Heart left ventricle (tissue), 16 donors: ENCODE data around the gene CAMTA1. TPM values are rescaled to one million over a fixed set of nuclear protein-coding genes. Genes with fewer than 3 reads are reported as not detected.
A peak's percentile ranks its signal among the peaks of the same experiment; 100 is the strongest.

Experiments
- ATAC-seq, 4 donors: fragments of 200-7000 bp; cut with Tn5 transposase; one replicate each; pipeline ENCODE4 v1.9.1; 2020 to 2022; ENCODE audit warnings: moderate library complexity in 4 of 4, mild to moderate bottlenecking in 3 of 4, moderate number of reproducible peaks in 1 of 4
- DNase-seq, 5 donors: peaks; one replicate each; pipeline ENCODE4 v3.0.0-alpha.2; 2020
- H3K27ac ChIP-seq, 12 donors: fragments of 200-600 bp; sonication (generic) in 4 of 12; one replicate each; pipeline versions ENCODE4 v1.5.0 to v1.8.0; 2016 to 2022; ENCODE audit warnings: mild to moderate bottlenecking in 2 of 12
- H3K27me3 ChIP-seq, 9 donors: fragments of 200-600 bp; sonication (generic) in 2 of 9; one replicate each; pipeline versions ENCODE4 v1.5.1 to v1.8.0; 2016 to 2022; ENCODE audit warnings: mild to moderate bottlenecking in 3 of 9
- H3K36me3 ChIP-seq, 9 donors: fragments of 200-600 bp; sonication (generic) in 2 of 9; one replicate each; pipeline versions ENCODE4 v1.5.0 to v1.8.0; 2018 to 2022; ENCODE audit warnings: mild to moderate bottlenecking in 2 of 9
- H3K4me1 ChIP-seq, 12 donors: fragments of 200-600 bp; sonication (generic) in 4 of 12; one replicate each; pipeline versions ENCODE4 v1.5.0 to v1.8.0; 2016 to 2022; ENCODE audit warnings: mild to moderate bottlenecking in 3 of 12
- H3K4me3 ChIP-seq, 12 donors: fragments of 200-600 bp; sonication (generic) in 4 of 12; one replicate each; pipeline versions ENCODE4 v1.5.0 to v1.8.0; 2017 to 2022; ENCODE audit warnings: mild to moderate bottlenecking in 9 of 12, moderate library complexity in 4 of 12
- H3K9me3 ChIP-seq, 12 donors: fragments of 200-600 bp; sonication (generic) in 4 of 12; one replicate each; pipeline versions ENCODE4 v1.5.0 to v1.8.0; 2016 to 2022; ENCODE audit warnings: mild to moderate bottlenecking in 1 of 12
- POLR2A ChIP-seq, 2 donors: fragments of 450-650 bp; IDR thresholded peaks; one replicate each; pipeline ENCODE4 v1.6.1; 2017; ENCODE audit warnings: antibody characterized with exemption in 2 of 2, mild to moderate bottlenecking in 2 of 2, moderate library complexity in 2 of 2
- WGBS, 4 donors: extraction: QIAGEN DNeasy Blood & Tissue Kit in 2 of 4; methylation state at CpG; one replicate each; pipeline versions ENCODE4 v1.1.5 to v1.1.7; 2013 to 2018; 5-methylcytosine and 5-hydroxymethylcytosine counted together
- intact Hi-C, 10 donors: fragments of 100-400 bp; cut with DNase I; formaldehyde crosslinking; loops; one replicate each; pipeline versions ENCODE4 v1.11.1 to v1.14.2; 2022
- polyA plus RNA-seq, 2 donors: library from polyadenylated mRNA; stranded (reverse); fragments of 200-250 nt; gene quantifications; one replicate each; pipeline ENCODE4 v1.2.3, GENCODE V29; 2013
- total RNA-seq, 9 donors: library from RNA; depleted of rRNA in 2 of 9; stranded (reverse); fragments of >200 nt in 2 of 9; fragmentation: NEBNext Ultra II Directional in 3 of 9; extraction: Animal tissue kit (Norgen Biotek cat#: 25700) in 3 of 9; gene quantifications; one replicate each; pipeline versions ENCODE4 v1.1.0 to v1.2.4, GENCODE V29; 2016 to 2023
- TF ChIP-seq, protein P1 (sequence below), 12 donors: fragments of 200-600 bp; sonication (generic) in 4 of 12; IDR thresholded peaks; one replicate each; pipeline versions ENCODE4 v1.5.0 to v1.8.0; 2018 to 2022; ENCODE audit warnings: antibody characterized with exemption in 12 of 12, mild to moderate bottlenecking in 5 of 12
- donor health status: ischemic (EF 13 %, LVEDD 7.1; RV severe dilation, severe dysfunction).
- donor health status: healthy with polysubstance abuse.
- donor health status: DM: no; HTN: yes; CAD: no.
- donor health status: DM: no; HTN: no; CAD: no.
- donor health status: ischemic (EF 25% LVEDD 6.9; RV normal size, moderate dysfunction).
- donor health status: ischemic (EF 25% LVEDD 5.7; RV mildly dilated, moderate dysfunction).
- donor health status: healthy.
- donor health status: DM: yes; HTN: yes; CAD: no.
- donor health status: ischemic (EF 35%, LVEDD 5.7; RV mildly dilated, moderate dysfunction).
- donor health status: nonischemic (EF 11% LVEDD 7.7; RV severe dilation, severe dysfunction).
- donor health status: DM: yes; HTN: yes; CAD: no.
- donor health status: PGD.
- donor health status: ischemic (EF 29% LVEDD 5.4; RV normal size, mild dysfunction).
- donor health status: nonischemic (EF 23%, LVEDD 6.1; RV moderate dilation, normal function).

Gene CAMTA1
- total and polyA plus RNA-seq, 11 donors = 114 to 303 (median 137) TPM

GRCh38 chr1:7430691-7431090 lies 645.4 kb downstream of the CAMTA1 start:
- WGBS, 4 donors = 94 to 100% (median 96%) methylated on average over 1 of the region's 1 CpG

GRCh38 chr1:7432102-7432899 lies 647.0 kb downstream of the CAMTA1 start:
- Histone ChIP-seq H3K4me1 (peaks cover 0 to 6% (median 0%) of the 10 kb centered on the region in 12 donors), H3K9me3 (no peaks in the 10 kb centered on the region), H3K36me3 (no peaks in the 10 kb centered on the region), H3K27ac (no peak overlapping the region), H3K27me3 (no peaks in the 10 kb centered on the region), H3K4me3 (no peak overlapping the region)
- TF ChIP-seq POLR2A (IDR thresholded peaks at IDR 0.05) = no peak
- TF ChIP-seq, protein P1, sequence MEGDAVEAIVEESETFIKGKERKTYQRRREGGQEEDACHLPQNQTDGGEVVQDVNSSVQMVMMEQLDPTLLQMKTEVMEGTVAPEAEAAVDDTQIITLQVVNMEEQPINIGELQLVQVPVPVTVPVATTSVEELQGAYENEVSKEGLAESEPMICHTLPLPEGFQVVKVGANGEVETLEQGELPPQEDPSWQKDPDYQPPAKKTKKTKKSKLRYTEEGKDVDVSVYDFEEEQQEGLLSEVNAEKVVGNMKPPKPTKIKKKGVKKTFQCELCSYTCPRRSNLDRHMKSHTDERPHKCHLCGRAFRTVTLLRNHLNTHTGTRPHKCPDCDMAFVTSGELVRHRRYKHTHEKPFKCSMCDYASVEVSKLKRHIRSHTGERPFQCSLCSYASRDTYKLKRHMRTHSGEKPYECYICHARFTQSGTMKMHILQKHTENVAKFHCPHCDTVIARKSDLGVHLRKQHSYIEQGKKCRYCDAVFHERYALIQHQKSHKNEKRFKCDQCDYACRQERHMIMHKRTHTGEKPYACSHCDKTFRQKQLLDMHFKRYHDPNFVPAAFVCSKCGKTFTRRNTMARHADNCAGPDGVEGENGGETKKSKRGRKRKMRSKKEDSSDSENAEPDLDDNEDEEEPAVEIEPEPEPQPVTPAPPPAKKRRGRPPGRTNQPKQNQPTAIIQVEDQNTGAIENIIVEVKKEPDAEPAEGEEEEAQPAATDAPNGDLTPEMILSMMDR (IDR thresholded peaks at IDR 0.05) = no peak
- WGBS, 4 donors = 87 to 94% (median 92%) methylated on average over 13 to 15 of the region's 15 CpGs
- intact Hi-C loops = no loop called here
- no peak for ATAC-seq
- peak in 2 of 5 donors; percentile 11 to 22 for DNase-seq

More at GRCh38 chr1:7430691-7431090, 645.4 kb downstream of the CAMTA1 start:
- H3K27ac ChIP-seq = no peak overlapping the region
- DNase-seq = no peak
- no peaks in the 10 kb centered on the region for H3K27me3 ChIP-seq
- no peaks in the 10 kb centered on the region for H3K36me3 ChIP-seq
- no peaks in the 10 kb centered on the region for H3K9me3 ChIP-seq
- TF ChIP-seq POLR2A (IDR thresholded peaks at IDR 0.05) = no peak
- TF ChIP-seq, protein P1 (IDR thresholded peaks at IDR 0.05) = no peak
- H3K4me3 ChIP-seq = no peak overlapping the region
- intact Hi-C loops = no loop called here
- H3K4me1 ChIP-seq = peaks cover 0 to 7% (median 0%) of the 10 kb centered on the region in 12 donors
- no peak for ATAC-seq

DNA sequence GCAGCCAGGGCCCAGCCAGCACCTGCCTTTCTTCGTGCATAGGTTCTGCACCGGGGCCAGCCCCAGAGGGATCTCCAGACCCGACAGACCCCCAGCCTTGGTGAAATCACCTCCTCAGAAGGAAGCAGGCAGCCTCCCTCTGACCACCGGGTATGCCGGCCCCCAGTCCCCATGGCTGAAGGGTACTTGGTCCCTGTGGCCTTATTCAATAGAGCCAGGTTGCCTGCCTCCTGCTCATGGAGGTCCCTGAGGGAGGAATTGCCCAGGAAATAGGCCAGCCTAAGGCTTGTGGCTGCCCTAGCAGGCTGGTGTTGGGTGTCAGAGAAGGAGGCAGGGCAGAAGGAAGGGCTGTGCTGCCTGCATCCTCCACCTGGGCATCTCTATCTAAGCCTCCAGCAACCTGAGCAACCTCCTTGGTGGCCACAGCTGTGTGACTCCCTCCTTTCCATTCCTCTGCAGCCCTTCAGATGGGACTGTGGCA lies 647.7 kb downstream of the CAMTA1 start:
- H3K27ac ChIP-seq = no peak overlapping the region
- WGBS, 4 donors = 86 to 100% (median 87%) methylated on average over 5 of the region's 5 CpGs
- no peaks in the 10 kb centered on the region for H3K27me3 ChIP-seq
- peak in 1 of 5 donors; percentile 33 for DNase-seq
- ATAC-seq = no peak
- H3K9me3 ChIP-seq = no peaks in the 10 kb centered on the region
- H3K4me3 ChIP-seq = no peak overlapping the region
- peaks cover 0 to under 1% (median 0%) of the 10 kb centered on the region in 12 donors for H3K4me1 ChIP-seq
- TF ChIP-seq POLR2A (IDR thresholded peaks at IDR 0.05) = no peak
- TF ChIP-seq, protein P1 (IDR thresholded peaks at IDR 0.05) = no peak
- no peaks in the 10 kb centered on the region for H3K36me3 ChIP-seq
- intact Hi-C loops = no loop called here

DNA sequence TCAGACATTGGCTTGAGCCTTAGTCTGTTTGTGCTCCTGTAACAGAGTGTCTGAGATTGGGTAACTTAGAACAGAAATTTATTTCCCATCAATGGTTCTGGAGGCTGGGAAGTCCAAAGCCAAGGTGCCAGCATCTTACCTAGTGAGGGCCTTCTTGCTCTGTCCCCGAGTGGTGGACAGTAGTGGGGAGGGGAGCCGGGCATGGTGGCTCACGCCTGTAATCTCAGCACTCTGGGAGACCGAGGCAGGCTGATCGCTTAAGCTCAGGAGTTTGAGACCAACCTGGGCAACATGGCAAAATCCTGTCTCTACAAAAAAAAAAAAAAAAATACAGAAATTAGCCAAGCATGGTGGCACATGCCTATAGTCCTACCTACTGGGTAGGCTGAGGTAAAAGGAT lies 649.3 kb downstream of the CAMTA1 start:
- TF ChIP-seq, protein P1 (IDR thresholded peaks at IDR 0.05) = no peak
- TF ChIP-seq POLR2A (IDR thresholded peaks at IDR 0.05) = no peak
- H3K36me3 ChIP-seq = no peaks in the 10 kb centered on the region
- 95 to 100% (median 97%) methylated on average over 5 of the region's 5 CpGs for WGBS, 4 donors
- H3K27me3 ChIP-seq = no peaks in the 10 kb centered on the region
- no peaks in the 10 kb centered on the region for H3K4me1 ChIP-seq
- intact Hi-C loops = no loop called here
- H3K9me3 ChIP-seq = no peaks in the 10 kb centered on the region
- H3K27ac ChIP-seq = no peak overlapping the region
- H3K4me3 ChIP-seq = no peak overlapping the region
- DNase-seq (peak in 1 of 5 donors; percentile 7), ATAC-seq (no peak)
